HepG2 (cell line): Measurements from ENCODE around the gene ZCCHC7. TPM values are rescaled to one million over a fixed set of nuclear protein-coding genes. Genes with fewer than 3 reads are reported as not detected.

Source experiments
- ATAC-seq: fragments of 200-7000 bp; cut with Tn5 transposase; 3 replicates; pipeline ENCODE4 v1.9.1; 2020; ENCODE audit warnings: mild to moderate bottlenecking, moderate library complexity
- BruUV-seq: library from RNA; stranded (reverse); fragments of 400-500 nt; replicated peaks from 2 replicates; lab custom pipeline; 2021; lab: Mats Ljungman, UMichigan
- CTCF ChIA-PET: fragments of 300-600 bp; formaldehyde crosslinking; extraction: SDS; loops from one replicate; lab custom pipeline; 2021; ENCODE audit warnings: low total read pairs, inconsistent platforms, low intra/inter-chr PET ratio; lab: Yijun Ruan, JAX
- POLR2A ChIA-PET: fragments of 350-600 bp; sonication (Branson Sonifier 250); formaldehyde crosslinking; loops from one replicate; lab custom pipeline; 2020; ENCODE audit warnings: antibody characterized with exemption, inconsistent platforms; lab: Yijun Ruan, JAX
- DNase-seq: peaks from one replicate; pipeline ENCODE4 v3.0.0-alpha.2; 2015; ENCODE audit warnings: low spot score
- FAIRE-seq: peaks from 3 replicates; lab custom pipeline; 2011; peaks lifted over from hg19 to GRCh38; lab: Jason Lieb, UNC
- H2AFZ ChIP-seq: one replicate; pipeline ENCODE4 v1.6.1; 2011; ENCODE audit warnings: low read length, inconsistent platforms
- H3K27ac ChIP-seq: fragments of 300-600 bp; 3 replicates; pipeline ENCODE4 v1.8.0; 2011; ENCODE audit warnings: mixed run types, mild to moderate bottlenecking, mixed read lengths, low read length, inconsistent platforms; ENCODE audit not compliant: insufficient read depth; ENCODE audit errors: extremely low read length
- H3K27me3 ChIP-seq, 2 experiments: fragments of 200-600 bp in 1 of 2; 2 replicates in 1 of 2; 3 replicates in 1 of 2; pipeline versions ENCODE4 v1.6.0 to v1.8.0; 2011; ENCODE audit warnings: low read length in 2 of 2, mild to moderate bottlenecking in 2 of 2, moderate library complexity in 2 of 2, inconsistent platforms in 1 of 2; ENCODE audit not compliant: insufficient read depth in 2 of 2, control insufficient read depth in 1 of 2
- H3K36me3 ChIP-seq, 2 experiments: fragments of 200-600 bp in 1 of 2; replicated peaks in 1 of 2; 2 replicates in 1 of 2; 3 replicates in 1 of 2; pipeline versions ENCODE4 v1.5.1 to v1.8.0; 2011; ENCODE audit warnings: low read length in 2 of 2, inconsistent platforms in 1 of 2; ENCODE audit not compliant: insufficient read depth in 2 of 2, control insufficient read depth in 1 of 2
- H3K4me1 ChIP-seq: 2 replicates; pipeline ENCODE4 v1.5.1; 2012; ENCODE audit warnings: low read length, inconsistent platforms; ENCODE audit not compliant: insufficient read depth
- H3K4me2 ChIP-seq: 2 replicates; pipeline ENCODE4 v1.6.0; 2011; ENCODE audit warnings: low read depth, low read length, inconsistent platforms
- H3K4me3 ChIP-seq, 3 experiments: fragments of 200-600 bp in 1 of 3; sonication (generic), shearing (Covaris generic) in 1 of 3; replicated peaks in 1 of 3; 2 replicates each; pipeline ENCODE4 v1.5.1; 2011 to 2016; ENCODE audit warnings: low read length in 3 of 3, inconsistent platforms in 2 of 3, low read depth in 2 of 3, mild to moderate bottlenecking in 2 of 3, control low read depth in 1 of 3, mixed read lengths in 1 of 3; ENCODE audit not compliant: insufficient read depth in 1 of 3
- H3K79me2 ChIP-seq: one replicate; pipeline ENCODE4 v1.6.1; 2011; ENCODE audit warnings: low read length, inconsistent platforms; ENCODE audit not compliant: insufficient read depth
- H3K9ac ChIP-seq: 2 replicates; pipeline ENCODE4 v1.6.0; 2011; ENCODE audit warnings: mild to moderate bottlenecking, low read depth, low read length, inconsistent platforms; ENCODE audit not compliant: insufficient read depth
- H3K9me3 ChIP-seq: 2 replicates; pipeline ENCODE4 v1.5.1; 2012; ENCODE audit warnings: mild to moderate bottlenecking, low read length
- H4K20me1 ChIP-seq: 2 replicates; pipeline ENCODE4 v1.6.0; 2011; ENCODE audit warnings: inconsistent platforms, mild to moderate bottlenecking, low read length, moderate library complexity; ENCODE audit not compliant: insufficient read depth
- ARID2 ChIP-seq: sonication (generic); formaldehyde crosslinking; IDR thresholded peaks from 2 replicates; pipeline ENCODE4 v1.8.1; 2022; ENCODE audit warnings: mild to moderate bottlenecking, missing genetic modification reagents, borderline replicate concordance
- ARNT ChIP-seq: fragments of 450-650 bp; IDR thresholded peaks from 2 replicates; pipeline ENCODE4 v1.6.1; 2017
- CBX1 ChIP-seq: IDR thresholded peaks from one replicate; pipeline ENCODE4 v1.6.1; 2016; ENCODE audit warnings: antibody characterized with exemption, low read depth
- DDIT3 ChIP-seq: sonication (generic); formaldehyde crosslinking; IDR thresholded peaks from 2 replicates; pipeline ENCODE4 v1.4.0; 2020; ENCODE audit warnings: mild to moderate bottlenecking, missing genetic modification reagents
- FOSL1 ChIP-seq: sonication (generic); formaldehyde crosslinking; IDR thresholded peaks from 2 replicates; pipeline ENCODE4 v1.9.0; 2021; ENCODE audit warnings: missing genetic modification reagents, borderline replicate concordance
- HMG20B ChIP-seq: conservative IDR thresholded peaks from 2 replicates; pipeline ENCODE4 v1.6.1; 2016; ENCODE audit warnings: missing genetic modification reagents, missing compliant biosample characterization
- HMGA1 ChIP-seq: sonication (generic); formaldehyde crosslinking; conservative IDR thresholded peaks from 2 replicates; pipeline ENCODE4 v1.4.0; 2020; ENCODE audit warnings: missing genetic modification reagents
- MEIS1 ChIP-seq: sonication (generic); formaldehyde crosslinking; IDR thresholded peaks from 2 replicates; pipeline ENCODE4 v1.9.0; 2021; ENCODE audit warnings: mild to moderate bottlenecking, missing genetic modification reagents, moderate library complexity, borderline replicate concordance
- TARDBP ChIP-seq: sonication (generic); formaldehyde crosslinking; IDR thresholded peaks from 2 replicates; pipeline ENCODE4 v1.8.0; 2022; ENCODE audit warnings: mild to moderate bottlenecking, missing genetic modification reagents
- ZBTB21 ChIP-seq: sonication (generic); formaldehyde crosslinking; IDR thresholded peaks from 2 replicates; pipeline ENCODE4 v1.4.0; 2020; ENCODE audit warnings: missing genetic modification reagents
- ZNF441 ChIP-seq: sonication (generic); formaldehyde crosslinking; IDR thresholded peaks from 2 replicates; pipeline ENCODE4 v1.7.0; 2021; ENCODE audit warnings: missing genetic modification reagents, borderline replicate concordance
- ZSCAN20 ChIP-seq: sonication (generic); formaldehyde crosslinking; IDR thresholded peaks from 2 replicates; pipeline ENCODE4 v1.4.0; 2020; ENCODE audit warnings: missing genetic modification reagents, mild to moderate bottlenecking, borderline replicate concordance
- ZSCAN25 ChIP-seq: sonication (generic); formaldehyde crosslinking; IDR thresholded peaks from 2 replicates; pipeline ENCODE4 v1.8.0; 2022; ENCODE audit warnings: mild to moderate bottlenecking, missing genetic modification reagents
- WGBS: methylation state at CpG from one replicate; pipeline ENCODE4 v1.1.6; 2017; ENCODE audit warnings: low lambda C conversion rate; 5-methylcytosine and 5-hydroxymethylcytosine counted together
- in situ Hi-C: cut with HindIII; loops from 2 replicates; pipeline ENCODE4 v1.10.0; 2017; ENCODE audit warnings: low pct_unique_long_range_greater_than_20kb; ENCODE audit not compliant: extremely low pct_ligation_motif_present
- intact Hi-C: fragments of 100-400 bp; cut with micrococcal nuclease; formaldehyde crosslinking; loops from one replicate; pipeline ENCODE4 v1.10.0; 2022; ENCODE audit not compliant: unreplicated experiment
- polyA plus RNA-seq, 8 experiments: library from polyadenylated mRNA; depleted of rRNA in 3 of 8; stranded (reverse) in 7 of 8; unstranded in 1 of 8; fragments of >200 nt; fragmentation: Illumina TruSeq in 4 of 8; extraction: Trizol in 4 of 8; gene quantifications; 2 replicates each; pipeline versions ENCODE4 v1.2.1 to v1.2.3, GENCODE V29; 2011 to 2016; ENCODE audit warnings: low read depth in 4 of 8, missing spikeins in 1 of 8, mixed read lengths in 1 of 8; ENCODE audit not compliant: insufficient read depth in 1 of 8
- total RNA-seq, 5 experiments: library from RNA; depleted of rRNA; stranded (reverse); fragments of >200 nt; fragmentation: Illumina TruSeq; extraction: Trizol; gene quantifications; 2 replicates each; pipeline ENCODE4 v1.2.3, GENCODE V29; 2016; ENCODE audit warnings: low read depth in 1 of 5

ZCCHC7 gene
- total and polyA plus RNA-seq, 2 of the 13 experiments (the other 11 are each of a cell fraction or from before 2014, with no cell fraction given), result 13.6 to 19.3 TPM

GRCh38 chr9:37141015-37141414, 20.6 kb downstream of the ZCCHC7 start:
- no peak for ATAC-seq
- H2AFZ ChIP-seq, result no peak overlapping the region
- WGBS, result 99% methylated on average over 2 of the region's 2 CpGs
- H3K27me3 ChIP-seq, result no peaks in the 10 kb centered on the region
- DNase-seq, result no peak
- peaks cover 8% of the 10 kb centered on the region for H3K79me2 ChIP-seq
- H3K4me3 ChIP-seq, result no peak overlapping the region
- H3K4me2 ChIP-seq, result no peak overlapping the region
- peaks cover 1 to 4% of the 10 kb centered on the region in 2 experiments; a peak in 1 of 5 replicates for H3K36me3 ChIP-seq
- CTCF ChIA-PET, result no interaction called here
- BruUV-seq, result no TSS peak
- intact Hi-C loops, result no loop called here
- peaks cover 8% of the 10 kb centered on the region for H3K4me1 ChIP-seq
- H3K27ac ChIP-seq, result no peak overlapping the region
- in situ Hi-C loops, result no loop called here
- no peaks in the 10 kb centered on the region for H3K9me3 ChIP-seq
- TF ChIP-seq ZBTB21 (CRISPR knock-in tag), result no peak
- TF ChIP-seq ARNT, result no peak
- no peak for TF ChIP-seq ZSCAN20
- no peak for TF ChIP-seq HMGA1 (CRISPR knock-in tag)
- no peak for TF ChIP-seq ZSCAN25 (CRISPR knock-in tag)
- no peak for TF ChIP-seq MEIS1 (CRISPR knock-in tag)
- no peak for TF ChIP-seq FOSL1 (CRISPR knock-in tag)
- no peak for TF ChIP-seq ZNF441 (CRISPR knock-in tag)
- no peak for TF ChIP-seq CBX1
- TF ChIP-seq ARID2 (CRISPR knock-in tag), result no peak
- no peak for TF ChIP-seq DDIT3 (CRISPR knock-in tag)
- no peak for TF ChIP-seq HMG20B (CRISPR knock-in tag)
- TF ChIP-seq TARDBP (CRISPR knock-in tag), result no peak
- TF ChIP-seq, all 625 proteins: peak for 0
- POLR2A ChIA-PET, result no interaction called here
- Histone ChIP-seq H4K20me1 (no peaks in the 10 kb centered on the region), H3K9ac (no peak overlapping the region)
- no peak for FAIRE-seq
